Ishikawa (cell line): ENCODE data around the gene MINDY3.

Experiments used
- CEBPB ChIP-seq: IDR thresholded peaks from 2 replicates; pipeline ENCODE4 v1.6.1; 2012
- CREB1 ChIP-seq: IDR thresholded peaks from 2 replicates; pipeline ENCODE4 v1.6.1; 2012; ENCODE audit warnings: low read depth
- EGR1 ChIP-seq: IDR thresholded peaks from 2 replicates; pipeline ENCODE4 v1.6.1; 2012
- EP300 ChIP-seq: IDR thresholded peaks from 2 replicates; pipeline ENCODE4 v1.6.1; 2012; ENCODE audit warnings: borderline replicate concordance
- MAX ChIP-seq: IDR thresholded peaks from 2 replicates; pipeline ENCODE4 v1.6.1; 2012
- NFIC ChIP-seq: IDR thresholded peaks from 2 replicates; pipeline ENCODE4 v1.6.1; 2012
- RAD21 ChIP-seq: IDR thresholded peaks from 2 replicates; pipeline ENCODE4 v1.6.1; 2012; ENCODE audit warnings: low read depth
- REST ChIP-seq: IDR thresholded peaks from 2 replicates; pipeline ENCODE4 v1.6.1; 2012; ENCODE audit warnings: low read depth, mild to moderate bottlenecking
- TAF1 ChIP-seq: IDR thresholded peaks from 2 replicates; pipeline ENCODE4 v1.6.1; 2012; ENCODE audit warnings: low read depth, mild to moderate bottlenecking
- TEAD4 ChIP-seq: IDR thresholded peaks from 2 replicates; pipeline ENCODE4 v1.6.1; 2012
- USF1 ChIP-seq: IDR thresholded peaks from 2 replicates; pipeline ENCODE4 v1.6.1; 2012
- YY1 ChIP-seq: IDR thresholded peaks from 2 replicates; pipeline ENCODE4 v1.6.1; 2012; ENCODE audit warnings: low read depth
- ZBTB7A ChIP-seq: IDR thresholded peaks from 2 replicates; pipeline ENCODE4 v1.6.1; 2012; ENCODE audit warnings: low read depth

GRCh38 chr10:15863733-15864132 lies 3.4 kb upstream of the MINDY3 start:
- TF ChIP-seq TEAD4 = no peak
- no peak for TF ChIP-seq CEBPB
- no peak for TF ChIP-seq REST
- TF ChIP-seq CREB1 = no peak
- TF ChIP-seq RAD21 = no peak
- no peak for TF ChIP-seq EP300
- no peak for TF ChIP-seq EGR1
- no peak for TF ChIP-seq NFIC
- no peak for TF ChIP-seq USF1
- no peak for TF ChIP-seq YY1
- TF ChIP-seq ZBTB7A = no peak
- no peak for TF ChIP-seq TAF1
- TF ChIP-seq MAX = no peak
